ENCODE results near the gene FAM200C. TPM values are rescaled to one million over a fixed set of nuclear protein-coding genes. Genes with fewer than 3 reads are reported as not detected.

Gene FAM200C
- total RNA-seq, 2 experiments from 2014 or later: 2.7 to 3.7 TPM

GRCh38 chr5:160397492-160397891, 2.4 kb downstream of the FAM200C start:
- DNase-seq (ENCODE audit: low spot score): no peak
- ChIA-PET POLR2A (interaction anchor here (1.1 to 1.5 kb wide), 2 partner anchors 21 to 321 kb away, joined by 3 to 7 read pairs; partner anchors contain the start of gene SLU7), CTCF (ENCODE audit: unreplicated experiment) (no interaction called here)
- BruUV-seq (replicated peaks): no TSS peak
- TF ChIP-seq CTCF (conservative IDR thresholded peaks at IDR 0.05; ENCODE audit: low read length): no peak
- TF ChIP-seq EZH2phosphoT487 (IDR thresholded peaks at IDR 0.05; ENCODE audit: borderline replicate concordance, low read depth, low read length): no peak
- Histone ChIP-seq H3K4me3 (ENCODE audit: low read depth, low read length, poor library complexity, severe bottlenecking) (no peak overlapping the region), H3K9me3 (ENCODE audit: low read length) (no peaks in the 10 kb centered on the region), H3K79me2 (ENCODE audit: insufficient read depth, low read depth, low read length) (peaks cover 8% of the 10 kb centered on the region; the same call in 1 of the 2 replicates), H3K27ac (ENCODE audit: low read depth, low read length, poor library complexity, severe bottlenecking) (no peak overlapping the region), H4K20me1 (ENCODE audit: insufficient read depth, low read length) (no peaks in the 10 kb centered on the region), H3K4me1 (ENCODE audit: insufficient read depth, low read length, poor library complexity, severe bottlenecking) (peaks cover 9% of the 10 kb centered on the region), H3K36me3 (ENCODE audit: insufficient read depth, low read length) (peaks cover 16% of the 10 kb centered on the region), H2AFZ (ENCODE audit: low read length) (no peak overlapping the region), H3K9me2 (ENCODE audit: insufficient read depth, low read length) (no peaks in the 10 kb centered on the region), H3K4me2 (ENCODE audit: low read length) (0 out of 2 replicates have a peak overlapping the region, but pooled peaks have one; percentile 18)
- intact Hi-C loops (cut with micrococcal nuclease; ENCODE audit: unreplicated experiment): no loop called here

GRCh38 chr5:160395111-160395510, 4.7 kb downstream of the FAM200C start:
- DNase-seq (ENCODE audit: low spot score): no peak
- ChIA-PET CTCF (ENCODE audit: unreplicated experiment) (no interaction called here), POLR2A (interaction anchor here (1.0 kb wide), 1 partner anchor 15 kb away, joined by 3 read pairs; no protein-coding TSS in a partner anchor)
- Histone ChIP-seq H2AFZ (ENCODE audit: low read length) (no peak overlapping the region), H3K4me2 (ENCODE audit: low read length) (no peak overlapping the region), H3K9me3 (ENCODE audit: low read length) (no peaks in the 10 kb centered on the region), H3K79me2 (ENCODE audit: insufficient read depth, low read depth, low read length) (peaks cover 8% of the 10 kb centered on the region; the same call in 1 of the 2 replicates), H3K4me3 (ENCODE audit: low read depth, low read length, poor library complexity, severe bottlenecking) (no peak overlapping the region), H3K4me1 (ENCODE audit: insufficient read depth, low read length, poor library complexity, severe bottlenecking) (peaks cover 6% of the 10 kb centered on the region), H4K20me1 (ENCODE audit: insufficient read depth, low read length) (no peaks in the 10 kb centered on the region), H3K36me3 (ENCODE audit: insufficient read depth, low read length) (no peaks in the 10 kb centered on the region), H3K27ac (ENCODE audit: low read depth, low read length, poor library complexity, severe bottlenecking) (no peak overlapping the region), H3K9me2 (ENCODE audit: insufficient read depth, low read length) (no peaks in the 10 kb centered on the region)
- TF ChIP-seq CTCF (conservative IDR thresholded peaks at IDR 0.05; ENCODE audit: low read length) (no peak), EZH2phosphoT487 (IDR thresholded peaks at IDR 0.05; ENCODE audit: borderline replicate concordance, low read depth, low read length) (no peak)
- intact Hi-C loops (cut with micrococcal nuclease; ENCODE audit: unreplicated experiment): no loop called here
- no TSS peak for BruUV-seq (replicated peaks)
